Fibroblast of villous mesenchyme (primary cell): ENCODE measurements around the gene ZFYVE21. TPM values are rescaled to one million over a fixed set of nuclear protein-coding genes. Genes with fewer than 3 reads are reported as not detected.

Source experiments
- DNase-seq: peaks from one replicate; pipeline ENCODE4 v3.0.0-alpha.2; 2010; ENCODE audit warnings: low read depth
- H3K4me3 ChIP-seq: 2 replicates; pipeline ENCODE4 v1.5.1; 2011; ENCODE audit warnings: low read depth, mild to moderate bottlenecking, low read length
- total RNA-seq: library from RNA; depleted of rRNA; stranded (reverse); fragments of >200 nt; gene quantifications from 2 replicates; pipeline ENCODE4 v1.2.3, GENCODE V29; 2012
- TF ChIP-seq, protein P1 (sequence below): IDR thresholded peaks from 2 replicates; pipeline ENCODE4 v1.5.1; 2012; ENCODE audit warnings: low read depth, mild to moderate bottlenecking, low read length; ENCODE audit not compliant: insufficient read depth

ZFYVE21 gene
- total RNA-seq, 1 donor, result 53.5 TPM

DNA sequence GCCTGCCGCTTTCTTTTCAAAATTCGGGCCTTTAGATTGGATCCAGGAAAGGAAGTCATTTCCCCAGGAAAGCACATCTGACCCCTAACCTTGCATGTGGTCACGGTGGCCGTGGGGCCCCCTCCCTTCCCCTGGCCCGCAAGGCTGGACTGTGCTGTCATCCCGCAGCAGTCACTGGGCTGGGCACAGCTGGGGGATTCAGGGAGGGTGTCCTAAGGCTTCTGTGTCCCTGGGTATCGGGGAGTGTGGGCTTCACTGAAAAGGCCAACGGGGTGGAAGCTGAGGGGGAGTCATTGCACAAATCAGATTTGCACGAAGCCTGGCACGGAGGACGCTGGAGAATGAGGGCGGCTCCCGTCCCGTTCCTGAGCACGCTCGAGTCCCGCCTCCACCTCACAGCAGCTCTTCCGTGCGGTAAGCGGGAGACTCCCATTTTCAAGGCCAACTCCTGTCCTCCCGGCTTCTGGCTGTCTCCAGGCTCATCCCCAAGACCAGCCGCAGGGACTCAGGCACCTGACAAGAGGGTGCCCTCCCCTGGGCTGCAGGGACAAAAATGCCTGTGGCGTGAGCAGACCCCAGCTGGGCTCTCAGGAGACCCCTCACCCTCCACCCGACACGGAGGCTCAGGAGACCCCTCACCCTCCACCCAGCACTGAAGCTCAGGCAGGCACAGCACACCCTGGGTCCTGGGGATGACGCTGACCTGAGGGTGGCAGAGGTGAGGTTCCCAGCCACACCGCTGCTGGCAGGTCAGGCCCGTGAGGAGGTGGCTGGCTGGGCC, 9.9 kb upstream of the ZFYVE21 start:
- no peak for DNase-seq
- TF ChIP-seq, protein P1, sequence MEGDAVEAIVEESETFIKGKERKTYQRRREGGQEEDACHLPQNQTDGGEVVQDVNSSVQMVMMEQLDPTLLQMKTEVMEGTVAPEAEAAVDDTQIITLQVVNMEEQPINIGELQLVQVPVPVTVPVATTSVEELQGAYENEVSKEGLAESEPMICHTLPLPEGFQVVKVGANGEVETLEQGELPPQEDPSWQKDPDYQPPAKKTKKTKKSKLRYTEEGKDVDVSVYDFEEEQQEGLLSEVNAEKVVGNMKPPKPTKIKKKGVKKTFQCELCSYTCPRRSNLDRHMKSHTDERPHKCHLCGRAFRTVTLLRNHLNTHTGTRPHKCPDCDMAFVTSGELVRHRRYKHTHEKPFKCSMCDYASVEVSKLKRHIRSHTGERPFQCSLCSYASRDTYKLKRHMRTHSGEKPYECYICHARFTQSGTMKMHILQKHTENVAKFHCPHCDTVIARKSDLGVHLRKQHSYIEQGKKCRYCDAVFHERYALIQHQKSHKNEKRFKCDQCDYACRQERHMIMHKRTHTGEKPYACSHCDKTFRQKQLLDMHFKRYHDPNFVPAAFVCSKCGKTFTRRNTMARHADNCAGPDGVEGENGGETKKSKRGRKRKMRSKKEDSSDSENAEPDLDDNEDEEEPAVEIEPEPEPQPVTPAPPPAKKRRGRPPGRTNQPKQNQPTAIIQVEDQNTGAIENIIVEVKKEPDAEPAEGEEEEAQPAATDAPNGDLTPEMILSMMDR, result no peak

DNA sequence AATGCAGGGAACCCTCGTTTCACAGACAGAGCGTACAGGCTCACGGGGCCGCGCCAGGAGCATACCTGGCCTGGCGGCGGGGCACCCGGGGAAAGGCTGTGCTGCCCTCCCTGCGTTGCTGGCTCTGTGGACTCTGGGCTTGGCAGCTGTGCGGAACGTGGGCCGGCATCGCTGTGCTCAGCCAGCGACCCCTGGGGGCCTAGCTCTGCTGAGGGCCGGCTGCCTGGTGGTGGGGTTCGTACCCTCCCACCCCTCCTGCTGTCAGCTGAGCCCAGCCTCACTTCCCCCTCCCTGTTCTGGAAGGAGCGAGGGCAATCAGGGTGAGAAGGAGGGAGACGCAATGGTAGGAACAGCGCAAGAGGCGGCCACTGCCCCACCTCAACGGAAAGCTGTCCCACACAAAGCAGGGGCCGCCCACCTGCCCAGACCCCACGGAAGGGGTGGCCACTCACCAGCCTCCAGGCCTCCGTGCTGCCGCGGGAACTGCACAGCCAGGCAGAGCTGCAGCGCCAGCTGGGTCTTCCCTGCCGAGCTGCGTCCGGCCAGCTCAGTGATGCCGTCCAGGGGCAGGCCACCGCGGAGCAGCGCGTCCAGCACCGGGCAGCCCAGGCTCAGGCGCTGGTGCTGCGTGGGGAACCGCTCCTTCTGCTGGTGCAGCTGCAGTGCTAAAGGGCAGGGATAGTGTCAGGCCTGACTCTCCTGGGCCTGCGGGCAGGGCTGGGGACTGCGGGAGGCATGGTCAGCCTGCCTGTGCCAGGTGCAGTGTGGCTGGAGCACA, 8.9 kb upstream of the ZFYVE21 start:
- no peak for DNase-seq
- TF ChIP-seq, protein P1, result no peak
- H3K4me3 ChIP-seq, result no peak overlapping the region

More for the DNA sequence above, 9.9 kb upstream of the ZFYVE21 start:
- H3K4me3 ChIP-seq, result no peak overlapping the region

DNA sequence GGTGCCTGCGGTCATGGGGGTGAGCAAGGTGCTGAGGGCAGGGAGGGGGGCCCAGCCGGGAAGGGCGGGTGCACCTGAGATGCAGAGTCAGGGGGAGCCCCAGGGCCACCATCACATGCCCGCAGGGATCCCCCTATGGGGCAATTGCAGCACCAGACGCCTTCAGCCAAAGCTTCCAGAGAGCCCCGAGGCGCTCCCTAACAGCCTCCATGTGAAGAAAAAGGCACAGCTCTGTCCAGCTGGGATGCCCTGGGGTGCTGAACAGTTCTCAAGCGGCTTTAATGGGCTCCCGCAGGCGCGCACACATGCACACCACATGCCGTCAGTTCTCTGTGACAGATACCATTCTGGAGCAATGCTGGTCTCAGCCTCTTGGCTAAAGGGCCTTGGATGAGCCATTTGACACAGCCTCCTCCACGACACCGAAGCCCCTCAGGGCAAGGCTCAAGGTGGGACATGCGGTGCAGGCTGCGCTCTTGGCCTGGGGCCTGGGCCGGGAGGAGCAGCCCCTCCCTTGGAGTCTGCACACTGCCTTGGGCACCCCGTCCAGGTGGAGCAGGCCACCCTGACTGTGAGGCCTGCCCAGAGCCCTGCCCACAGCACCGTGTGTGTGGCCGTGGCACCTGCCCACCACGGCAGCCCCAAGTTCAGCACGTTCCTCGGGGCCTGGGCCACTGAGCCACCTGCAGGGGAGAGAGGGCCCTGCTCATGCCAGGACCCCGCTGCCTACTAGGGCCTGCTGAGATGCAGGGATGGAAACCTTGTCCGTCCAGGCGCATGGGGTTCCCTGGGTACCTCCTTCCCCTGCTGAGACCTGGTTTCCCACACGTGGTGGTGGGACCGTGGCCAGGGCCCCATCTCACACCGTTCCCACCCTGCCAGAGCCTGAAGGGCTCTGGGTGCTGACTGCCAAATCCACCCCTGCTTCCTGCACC, 8.0 kb upstream of the ZFYVE21 start:
- no peak for DNase-seq

DNA sequence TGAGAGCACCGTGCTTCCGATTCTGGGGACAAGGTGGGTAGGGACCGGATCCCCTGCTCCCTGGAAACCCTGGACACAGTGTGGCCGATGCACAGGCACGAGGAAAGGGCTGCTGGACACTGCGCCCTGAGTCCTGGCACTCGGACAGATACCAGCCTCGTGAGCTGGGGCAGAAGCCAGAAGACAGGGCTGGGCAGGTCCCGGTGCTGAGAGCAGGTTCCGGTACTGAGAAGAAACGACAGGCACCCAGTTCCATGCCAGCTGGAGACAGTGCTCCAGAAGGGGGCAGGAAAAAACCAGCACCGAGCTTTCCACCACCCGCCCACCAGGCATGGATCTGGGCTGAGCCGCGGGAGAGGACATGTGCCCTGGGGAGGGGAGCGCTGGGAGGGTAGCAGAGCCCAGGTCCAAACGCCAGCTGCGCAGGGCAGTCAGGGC, 6.8 kb upstream of the ZFYVE21 start:
- DNase-seq, result no peak
- TF ChIP-seq, protein P1, result no peak
- no peak overlapping the region for H3K4me3 ChIP-seq

More for the DNA sequence above, 8.0 kb upstream of the ZFYVE21 start:
- TF ChIP-seq, protein P1, result no peak
- no peak overlapping the region for H3K4me3 ChIP-seq

DNA sequence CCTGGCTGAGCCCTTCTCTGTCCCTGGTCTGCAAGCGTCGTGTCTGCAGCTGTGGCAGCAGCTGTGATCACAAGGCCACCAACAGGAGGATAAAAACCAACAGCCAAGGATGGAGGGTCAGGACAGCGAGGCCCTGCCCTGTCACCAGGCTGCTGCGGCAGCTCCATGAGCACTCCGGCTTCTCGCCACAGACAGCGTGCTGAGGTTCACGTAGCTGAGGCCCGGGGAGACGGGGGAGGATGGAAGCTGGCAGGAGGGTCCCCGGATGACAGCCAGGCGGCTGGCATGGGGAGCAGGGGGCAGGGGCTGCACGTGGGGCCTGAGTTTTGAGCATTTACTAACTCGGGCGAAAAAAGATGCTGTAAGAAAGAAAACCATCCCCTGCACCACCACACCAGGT, 5.8 kb upstream of the ZFYVE21 start:
- no peak for DNase-seq
- no peak overlapping the region for H3K4me3 ChIP-seq
- TF ChIP-seq, protein P1, result no peak

DNA sequence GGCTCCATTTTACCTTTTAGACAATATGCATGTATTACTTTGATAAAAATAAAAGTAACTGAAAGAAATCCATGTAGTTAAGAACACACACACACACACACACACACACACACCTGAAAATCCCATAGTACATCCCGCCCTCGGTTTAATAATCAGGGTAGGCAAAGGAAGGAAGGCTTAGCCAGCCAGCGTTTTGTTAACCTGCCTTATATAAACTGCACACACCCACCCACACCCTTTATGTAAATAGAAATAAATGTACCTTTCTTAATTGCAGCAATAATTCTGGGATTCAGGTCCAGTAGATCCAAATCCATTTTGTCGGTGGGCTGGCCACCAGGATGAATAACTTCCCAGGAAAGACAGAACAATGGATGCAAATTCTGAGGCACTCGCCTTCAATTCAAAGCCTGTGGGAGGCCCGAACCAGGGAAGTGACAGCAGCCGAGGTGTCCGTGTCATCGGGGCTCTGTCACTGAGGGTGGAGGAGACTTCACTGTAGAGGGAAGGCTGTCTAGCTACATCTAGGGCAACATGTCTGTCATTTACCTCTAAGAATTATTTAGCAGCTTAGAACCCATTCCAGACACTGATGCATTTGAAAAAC, 4.7 kb upstream of the ZFYVE21 start:
- DNase-seq, result no peak
- TF ChIP-seq, protein P1, result no peak
- no peak overlapping the region for H3K4me3 ChIP-seq
